ENCODE measurements around the gene GRM2.

The GRM2 gene

GRCh38 chr3:51680663-51681230, 26.1 kb upstream of the GRM2 start:
- DNase-seq = no peak

GRCh38 chr3:51681453-51681852, 25.4 kb upstream of the GRM2 start:
- DNase-seq = no peak

GRCh38 chr3:51682079-51682478, 24.8 kb upstream of the GRM2 start:
- peak; percentile 47 for DNase-seq

GRCh38 chr3:51682526-51682925, 24.3 kb upstream of the GRM2 start:
- DNase-seq = no peak

GRCh38 chr3:51683566-51683965, 23.3 kb upstream of the GRM2 start:
- DNase-seq = no peak

GRCh38 chr3:51684971-51685751, 21.7 kb upstream of the GRM2 start:
- DNase-seq = no peak

GRCh38 chr3:51686056-51686455, 20.8 kb upstream of the GRM2 start:
- DNase-seq = no peak

GRCh38 chr3:51686512-51687215, 20.2 kb upstream of the GRM2 start:
- no peak for DNase-seq

GRCh38 chr3:51687431-51688205, 19.2 kb upstream of the GRM2 start:
- no peak for DNase-seq

GRCh38 chr3:51688206-51688600, 18.7 kb upstream of the GRM2 start:
- DNase-seq = no peak

GRCh38 chr3:51691021-51691420, 15.8 kb upstream of the GRM2 start:
- DNase-seq = no peak

GRCh38 chr3:51691949-51692348, 14.9 kb upstream of the GRM2 start:
- no peak for DNase-seq

GRCh38 chr3:51692980-51693395, 13.9 kb upstream of the GRM2 start:
- DNase-seq = no peak

GRCh38 chr3:51696954-51697353, 9.9 kb upstream of the GRM2 start:
- no peak for DNase-seq

- no peak for DNase-seq
Observed at GRCh38 chr3:51698209-51698608, 8.7 kb upstream of the GRM2 start.

- no peak for DNase-seq
Observed at GRCh38 chr3:51700403-51700802, 6.5 kb upstream of the GRM2 start.

GRCh38 chr3:51702156-51702555, 4.7 kb upstream of the GRM2 start:
- no peak for DNase-seq

- DNase-seq = peak; percentile 54
Observed at GRCh38 chr3:51703068-51703760, 3.7 kb upstream of the GRM2 start.

GRCh38 chr3:51703761-51704510, 2.9 kb upstream of the GRM2 start:
- no peak for DNase-seq

- DNase-seq = no peak
Observed at GRCh38 chr3:51704511-51704950, 2.3 kb upstream of the GRM2 start.

- no peak for DNase-seq
Observed at GRCh38 chr3:51705276-51706020, 1.4 kb upstream of the GRM2 start.
